K562 (cell line): ENCODE results near the gene ZNF761. TPM values are rescaled to one million over a fixed set of nuclear protein-coding genes. Genes with fewer than 3 reads are reported as not detected.
"Not testable (repeated sequence)": the region's sequence is repeated elsewhere in the genome, so short reads cannot be mapped to it uniquely, and the experiment has no call there.

Source experiments
- ATAC-seq: fragments of 200-7000 bp; cut with Tn5 transposase; 3 replicates; pipeline ENCODE4 v1.9.1; 2020; ENCODE audit warnings: moderate library complexity
- BruUV-seq: library from RNA; stranded (reverse); fragments of 400-500 nt; replicated peaks from 2 replicates; lab custom pipeline; 2021; lab: Mats Ljungman, UMichigan
- CTCF ChIA-PET: fragments of 300-600 bp; formaldehyde crosslinking; extraction: SDS; loops from one replicate; lab custom pipeline; 2021; ENCODE audit warnings: low intra/inter-chr PET ratio; lab: Yijun Ruan, JAX
- POLR2A ChIA-PET: fragments of 300-600, 350-650 bp; sonication (Branson Sonifier 250); formaldehyde crosslinking; extraction: SDS; loops from one replicate; lab custom pipeline; 2021; ENCODE audit warnings: antibody characterized with exemption, inconsistent platforms; lab: Yijun Ruan, JAX
- DNase-seq, 4 experiments: peaks; one replicate each; pipeline versions ENCODE4 v3.0.0 to v3.0.0-alpha.2; 2011 to 2018; ENCODE audit warnings: low spot score in 3 of 4, mixed read lengths in 3 of 4; ENCODE audit errors: extremely low read depth in 1 of 4
- FAIRE-seq: peaks from 2 replicates; lab custom pipeline; 2011; peaks lifted over from hg19 to GRCh38; lab: Jason Lieb, UNC
- H2AFZ ChIP-seq: 2 replicates; pipeline ENCODE4 v1.6.0; 2011; ENCODE audit warnings: low read depth, low read length, control low read depth, inconsistent platforms
- H3K27ac ChIP-seq: fragments of 200-600 bp; 3 replicates; pipeline ENCODE4 v1.8.0; 2011; ENCODE audit warnings: low read depth, mild to moderate bottlenecking, control low read depth, inconsistent platforms, low read length, moderate library complexity, mixed read lengths; ENCODE audit errors: extremely low read depth
- H3K27me3 ChIP-seq, 2 experiments: fragments of 300-600 bp in 1 of 2; 2 replicates in 1 of 2; 3 replicates in 1 of 2; pipeline versions ENCODE4 v1.6.0 to v1.8.0; 2011; ENCODE audit warnings: inconsistent platforms in 2 of 2, low read length in 2 of 2, mild to moderate bottlenecking in 1 of 2, mixed read lengths in 1 of 2, moderate library complexity in 1 of 2; ENCODE audit not compliant: control insufficient read depth in 2 of 2, insufficient read depth in 2 of 2
- H3K36me3 ChIP-seq: fragments of 300-600 bp; 3 replicates; pipeline ENCODE4 v1.8.0; 2011; ENCODE audit warnings: mild to moderate bottlenecking, low read length, inconsistent platforms; ENCODE audit not compliant: control insufficient read depth, insufficient read depth
- H3K4me1 ChIP-seq, 2 experiments: fragments of 200-600 bp in 1 of 2; replicated peaks in 1 of 2; 2 replicates in 1 of 2; 3 replicates in 1 of 2; pipeline versions ENCODE4 v1.5.1 to v1.8.0; 2011; ENCODE audit warnings: inconsistent platforms in 2 of 2, low read length in 2 of 2, mild to moderate bottlenecking in 1 of 2, mixed read lengths in 1 of 2, moderate library complexity in 1 of 2; ENCODE audit not compliant: control insufficient read depth in 2 of 2, insufficient read depth in 2 of 2
- H3K4me2 ChIP-seq: 2 replicates; pipeline ENCODE4 v1.6.1; 2011; ENCODE audit warnings: low read length, control low read depth, inconsistent platforms, mixed read lengths; ENCODE audit not compliant: insufficient read depth
- H3K4me3 ChIP-seq: fragments of 200-600 bp; sonication (generic), shearing (Covaris generic); 2 replicates; pipeline ENCODE4 v1.5.1; 2016; ENCODE audit warnings: control low read depth, inconsistent platforms
- H3K79me2 ChIP-seq: fragments of 200-600 bp; 3 replicates; pipeline ENCODE4 v1.8.0; 2011; ENCODE audit warnings: low read length, inconsistent platforms; ENCODE audit not compliant: control insufficient read depth, insufficient read depth
- H3K9ac ChIP-seq, 2 experiments: 2 replicates each; pipeline versions ENCODE4 v1.6.0 to v1.6.1; 2011; ENCODE audit warnings: low read depth in 2 of 2, low read length in 2 of 2, control low read depth in 1 of 2, inconsistent platforms in 1 of 2, mild to moderate bottlenecking in 1 of 2, mixed read lengths in 1 of 2; ENCODE audit not compliant: insufficient read depth in 1 of 2
- H3K9me1 ChIP-seq: one replicate; pipeline ENCODE4 v1.6.0; 2011; ENCODE audit warnings: inconsistent platforms, mild to moderate bottlenecking, low read length, moderate library complexity; ENCODE audit not compliant: control insufficient read depth, insufficient read depth
- H3K9me3 ChIP-seq: replicated peaks from 2 replicates; pipeline ENCODE4 v1.5.1; 2011; ENCODE audit warnings: low read depth, low read length, inconsistent platforms; ENCODE audit not compliant: control insufficient read depth, insufficient read depth
- H4K20me1 ChIP-seq: replicated peaks from 2 replicates; pipeline ENCODE4 v1.6.1; 2011; ENCODE audit warnings: low read length, inconsistent platforms, mixed read lengths; ENCODE audit not compliant: control insufficient read depth, insufficient read depth
- MCM3 ChIP-seq: fragments of 450-650 bp; IDR thresholded peaks from 2 replicates; pipeline ENCODE4 v1.6.1; 2016
- NR3C1 ChIP-seq: sonication (generic); formaldehyde crosslinking; IDR thresholded peaks from 2 replicates; pipeline ENCODE4 v1.8.1; 2022; ENCODE audit warnings: missing genetic modification reagents
- POLR2A ChIP-seq: fragments of 450-650 bp; conservative IDR thresholded peaks from 2 replicates; pipeline ENCODE4 v1.6.1; 2016
- SPI1 ChIP-seq: IDR thresholded peaks from 2 replicates; pipeline ENCODE4 v1.6.1; 2011; ENCODE audit warnings: low read depth, low read length, control low read depth, borderline replicate concordance
- SRSF1 ChIP-seq: fragments of 200-400 bp; formaldehyde crosslinking; IDR thresholded peaks from 2 replicates; pipeline ENCODE4 v1.6.1; 2017; ENCODE audit warnings: mild to moderate bottlenecking, low read depth, low read length, moderate library complexity
- SRSF9 ChIP-seq: fragments of 200-400 bp; formaldehyde crosslinking; IDR thresholded peaks from 2 replicates; pipeline ENCODE4 v1.6.1; 2017; ENCODE audit warnings: low read depth, low read length, borderline replicate concordance
- TEAD4 ChIP-seq, 2 experiments: sonication (generic) in 1 of 2; formaldehyde crosslinking in 1 of 2; IDR thresholded peaks; 2 replicates each; pipeline versions ENCODE4 v1.6.1 to v1.8.0; 2012 to 2022; ENCODE audit warnings: borderline replicate concordance in 1 of 2, inconsistent platforms in 1 of 2, low read length in 1 of 2, mild to moderate bottlenecking in 1 of 2, missing genetic modification reagents in 1 of 2
- ZKSCAN3 ChIP-seq: fragments of 250-450 bp; sonication (Bioruptor Pico); IDR thresholded peaks from 2 replicates; pipeline ENCODE4 v1.4.0; 2020
- ZNF311 ChIP-seq: fragments of 250-450 bp; sonication (Bioruptor Pico); IDR thresholded peaks from 2 replicates; pipeline ENCODE4 v1.4.0; 2020; ENCODE audit warnings: mild to moderate bottlenecking, moderate library complexity
- WGBS: fragments of 100-300 bp; shearing (Covaris generic); methylation state at CpG from one replicate; pipeline ENCODE4 v1.1.6; 2016; ENCODE audit warnings: low coverage, mixed read lengths; ENCODE audit not compliant: insufficient coverage; ENCODE audit errors: missing lambda C conversion rate; 5-methylcytosine and 5-hydroxymethylcytosine counted together
- in situ Hi-C: fragments of 300-500 bp; cut with MboI; formaldehyde crosslinking; loops from 4 replicates; pipeline ENCODE4 v1.15.0; 2018; ENCODE audit warnings: inconsistent platforms, mixed read lengths
- intact Hi-C: fragments of 100-400 bp; cut with micrococcal nuclease; formaldehyde crosslinking; loops from 2 replicates; pipeline ENCODE4 v1.14.2; 2022
- polyA plus RNA-seq, 8 experiments: library from polyadenylated mRNA; depleted of rRNA in 4 of 8; stranded (reverse) in 5 of 8; unstranded in 3 of 8; fragments of >200 nt; fragmentation: Nextera tagmentation in 2 of 8; fragmentation: Illumina TruSeq in 1 of 8; extraction: Ambion mirVana in 2 of 8; extraction: Trizol in 1 of 8; gene quantifications; 2 replicates each; pipeline versions ENCODE4 v1.2.1 to v1.2.3, GENCODE V29; 2011 to 2014; ENCODE audit warnings: inconsistent platforms in 1 of 8, missing spikeins in 1 of 8
- total RNA-seq, 7 experiments: library from RNA; depleted of rRNA in 6 of 7; stranded (reverse); fragments of >200 nt in 6 of 7; fragmentation: Illumina TruSeq in 2 of 7; extraction: Trizol in 2 of 7; gene quantifications; 2 replicates each; pipeline versions ENCODE4 v1.2.1 to v1.2.3, GENCODE V29; 2011 to 2021; ENCODE audit warnings: low replicate concordance in 1 of 7
- TF ChIP-seq, protein P1 (sequence below): fragments of 450-650 bp; IDR thresholded peaks from 2 replicates; pipeline ENCODE4 v1.6.1; 2016; ENCODE audit warnings: borderline replicate concordance
- TF ChIP-seq, protein P2 (sequence below), 2 experiments: fragments of 450-650 bp; IDR thresholded peaks; 2 replicates each; pipeline ENCODE4 v1.6.1; 2016
- TF ChIP-seq, protein P3 (sequence below), 2 experiments: IDR thresholded peaks; 2 replicates each; pipeline ENCODE4 v1.6.1; 2011; ENCODE audit warnings: borderline replicate concordance in 1 of 2, control low read depth in 1 of 2, low read depth in 1 of 2, low read length in 1 of 2, mild to moderate bottlenecking in 1 of 2, mixed read lengths in 1 of 2, moderate library complexity in 1 of 2; ENCODE audit not compliant: insufficient read depth in 1 of 2, insufficient read length in 1 of 2, poor library complexity in 1 of 2, severe bottlenecking in 1 of 2; ENCODE audit errors: extremely low read depth in 1 of 2

Gene ZNF761
- total and polyA plus RNA-seq, 9 of the 15 experiments (the other 6 are each of a cell fraction or from before 2014, with no cell fraction given), result 10.3 to 30.2 (median 17.0) TPM

DNA sequence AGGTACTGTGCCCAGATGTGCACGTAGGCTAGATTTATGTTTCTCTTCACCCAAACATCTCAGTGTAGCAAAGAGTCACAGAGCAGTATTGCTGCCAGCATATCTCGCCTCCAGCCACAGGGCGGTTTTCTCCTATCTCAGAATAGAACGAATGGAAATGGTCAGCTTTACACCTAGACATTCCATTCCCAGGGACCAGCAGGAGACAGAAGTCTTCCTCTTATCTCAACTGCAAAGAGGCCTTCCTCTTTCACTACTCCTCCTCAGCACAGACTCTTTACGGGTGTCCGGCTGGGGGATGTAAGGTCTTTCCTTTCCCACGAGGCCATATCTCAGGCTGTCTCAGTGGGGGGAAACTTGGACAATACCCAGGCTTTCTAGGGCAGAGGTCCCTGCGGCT lies 36.8 kb downstream of the ZNF761 start:
- Histone ChIP-seq H3K4me2 (peak overlapping the region; percentile 83), H3K4me3 (peak overlapping the region; percentile 75), H3K9ac (peak overlapping the region in 1 of 2 experiments; percentile 53; a peak in 2 of 4 replicates)
- CTCF ChIA-PET, in situ Hi-C loops, H3K9me1 ChIP-seq, H3K27me3 ChIP-seq, H3K36me3 ChIP-seq, H3K79me2 ChIP-seq, ATAC-seq, H3K9me3 ChIP-seq, FAIRE-seq, H3K27ac ChIP-seq, POLR2A ChIA-PET, H3K4me1 ChIP-seq, H4K20me1 ChIP-seq, H2AFZ ChIP-seq, intact Hi-C loops: not testable (repeated sequence)
- BruUV-seq, result TSS peak; percentile 63
- peak in 1 of 4 experiments; percentile 14 for DNase-seq
- TF ChIP-seq SPI1, result peak; percentile 50; the same call in 1 of the 2 replicates
- WGBS, result 19% methylated on average over 8 of the region's 8 CpGs

- Histone ChIP-seq H3K9me3 (peaks cover 4% of the 10 kb centered on the region), H3K36me3 (peaks cover 12% of the 10 kb centered on the region; the same call in 2 of the 3 replicates), H3K4me1 (peaks cover 2 to 3% of the 10 kb centered on the region in 2 experiments; a peak in 3 of 5 replicates), H3K9me1 (no peaks in the 10 kb centered on the region), H4K20me1 (no peaks in the 10 kb centered on the region), H2AFZ (no peak overlapping the region), H3K27me3 (no peaks in the 10 kb centered on the region), H3K9ac (no peak overlapping the region), H3K4me3 (no peak overlapping the region), H3K27ac (no peak overlapping the region), H3K4me2 (no peak overlapping the region), H3K79me2 (peaks cover 9% of the 10 kb centered on the region)
- DNase-seq (no peak), ATAC-seq (no peak), FAIRE-seq (no peak)
- ChIA-PET POLR2A (no interaction called here), CTCF (no interaction called here)
- intact Hi-C loops, result no loop called here
- BruUV-seq, result no TSS peak
- WGBS, result 85% methylated on average over 7 of the region's 7 CpGs
- in situ Hi-C loops, result no loop called here
- TF ChIP-seq TEAD4 (IDR thresholded peaks at IDR 0.05; ENCODE audit: low read length) (no peak), TEAD4 (CRISPR knock-in tag; IDR thresholded peaks at IDR 0.05; ENCODE audit: borderline replicate concordance) (no peak), ZNF311 (CRISPR knock-in tag) (no peak), POLR2A (no peak), SRSF9 (no peak), NR3C1 (CRISPR knock-in tag) (no peak), MCM3 (no peak), ZKSCAN3 (no peak), SRSF1 (no peak)
- TF ChIP-seq, protein P1, sequence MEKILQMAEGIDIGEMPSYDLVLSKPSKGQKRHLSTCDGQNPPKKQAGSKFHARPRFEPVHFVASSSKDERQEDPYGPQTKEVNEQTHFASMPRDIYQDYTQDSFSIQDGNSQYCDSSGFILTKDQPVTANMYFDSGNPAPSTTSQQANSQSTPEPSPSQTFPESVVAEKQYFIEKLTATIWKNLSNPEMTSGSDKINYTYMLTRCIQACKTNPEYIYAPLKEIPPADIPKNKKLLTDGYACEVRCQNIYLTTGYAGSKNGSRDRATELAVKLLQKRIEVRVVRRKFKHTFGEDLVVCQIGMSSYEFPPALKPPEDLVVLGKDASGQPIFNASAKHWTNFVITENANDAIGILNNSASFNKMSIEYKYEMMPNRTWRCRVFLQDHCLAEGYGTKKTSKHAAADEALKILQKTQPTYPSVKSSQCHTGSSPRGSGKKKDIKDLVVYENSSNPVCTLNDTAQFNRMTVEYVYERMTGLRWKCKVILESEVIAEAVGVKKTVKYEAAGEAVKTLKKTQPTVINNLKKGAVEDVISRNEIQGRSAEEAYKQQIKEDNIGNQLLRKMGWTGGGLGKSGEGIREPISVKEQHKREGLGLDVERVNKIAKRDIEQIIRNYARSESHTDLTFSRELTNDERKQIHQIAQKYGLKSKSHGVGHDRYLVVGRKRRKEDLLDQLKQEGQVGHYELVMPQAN, result no peak
- TF ChIP-seq, protein P2, sequence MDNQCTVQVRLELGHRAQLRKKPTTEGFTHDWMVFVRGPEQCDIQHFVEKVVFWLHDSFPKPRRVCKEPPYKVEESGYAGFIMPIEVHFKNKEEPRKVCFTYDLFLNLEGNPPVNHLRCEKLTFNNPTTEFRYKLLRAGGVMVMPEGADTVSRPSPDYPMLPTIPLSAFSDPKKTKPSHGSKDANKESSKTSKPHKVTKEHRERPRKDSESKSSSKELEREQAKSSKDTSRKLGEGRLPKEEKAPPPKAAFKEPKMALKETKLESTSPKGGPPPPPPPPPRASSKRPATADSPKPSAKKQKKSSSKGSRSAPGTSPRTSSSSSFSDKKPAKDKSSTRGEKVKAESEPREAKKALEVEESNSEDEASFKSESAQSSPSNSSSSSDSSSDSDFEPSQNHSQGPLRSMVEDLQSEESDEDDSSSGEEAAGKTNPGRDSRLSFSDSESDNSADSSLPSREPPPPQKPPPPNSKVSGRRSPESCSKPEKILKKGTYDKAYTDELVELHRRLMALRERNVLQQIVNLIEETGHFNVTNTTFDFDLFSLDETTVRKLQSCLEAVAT (IDR thresholded peaks at IDR 0.05), result no peak
- TF ChIP-seq, protein P3, sequence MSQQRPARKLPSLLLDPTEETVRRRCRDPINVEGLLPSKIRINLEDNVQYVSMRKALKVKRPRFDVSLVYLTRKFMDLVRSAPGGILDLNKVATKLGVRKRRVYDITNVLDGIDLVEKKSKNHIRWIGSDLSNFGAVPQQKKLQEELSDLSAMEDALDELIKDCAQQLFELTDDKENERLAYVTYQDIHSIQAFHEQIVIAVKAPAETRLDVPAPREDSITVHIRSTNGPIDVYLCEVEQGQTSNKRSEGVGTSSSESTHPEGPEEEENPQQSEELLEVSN (IDR thresholded peaks at IDR 0.05; ENCODE audit: borderline replicate concordance in 1 of 2, extremely low read depth in 1 of 2, insufficient read depth in 1 of 2, insufficient read length in 1 of 2, low read depth in 1 of 2, low read length in 1 of 2, poor library complexity in 1 of 2, severe bottlenecking in 1 of 2), result no peak
Measured at GRCh38 chr19:53471916-53472315, 40.1 kb downstream of the ZNF761 start.
